Astrocyte of the cerebellum (primary cell): ENCODE measurements around the gene NECTIN4.

Source experiments
- DNase-seq: peaks from one replicate; pipeline ENCODE4 v3.0.0-alpha.2; 2011; ENCODE audit warnings: low read depth
- H3K4me3 ChIP-seq: 2 replicates; pipeline ENCODE4 v1.5.1; 2011; ENCODE audit warnings: mild to moderate bottlenecking, low read depth, low read length, moderate library complexity
- in situ Hi-C: cut with HindIII; loops from 2 replicates; pipeline ENCODE4 v1.10.0; 2017; ENCODE audit warnings: low sequenced_read_pairs
- TF ChIP-seq, protein P1 (sequence below): IDR thresholded peaks from 2 replicates; pipeline ENCODE4 v1.5.1; 2012; ENCODE audit warnings: low read length, low read depth, moderate library complexity, mild to moderate bottlenecking; ENCODE audit errors: missing control alignments

Gene NECTIN4

DNA sequence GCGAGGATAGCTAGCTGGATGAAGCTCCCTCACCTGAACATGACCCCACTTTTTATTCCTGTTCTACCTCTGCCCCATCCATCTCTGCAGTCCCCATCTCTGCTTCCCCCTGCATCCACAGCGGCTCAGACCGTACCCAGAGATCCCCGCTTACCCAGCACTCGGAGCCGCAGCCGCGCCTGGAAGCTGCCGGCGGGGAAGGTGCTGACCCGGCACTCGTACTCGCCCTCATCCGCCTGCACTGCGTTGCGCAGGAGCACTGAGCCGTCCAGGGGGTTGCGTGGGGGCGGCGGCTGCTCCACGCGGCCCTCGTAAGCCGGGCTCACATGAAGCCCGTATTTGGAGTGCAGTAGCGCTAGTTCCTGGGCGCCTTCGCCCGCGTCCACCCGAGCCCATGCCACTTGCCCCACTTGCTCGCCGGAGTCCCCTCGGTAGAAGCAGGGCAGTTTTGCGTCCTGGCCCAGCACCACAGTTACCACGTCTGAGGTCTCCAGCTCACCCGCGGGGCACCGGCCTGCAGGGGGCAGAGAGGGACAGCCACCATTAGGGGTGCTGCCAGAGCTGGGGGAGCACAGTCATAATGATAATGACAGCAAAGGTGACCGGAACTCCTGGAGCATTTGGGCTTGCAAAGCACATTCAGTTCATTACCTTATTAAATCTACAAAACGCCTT is 9.8 kb downstream of the NECTIN4 start:
- in situ Hi-C loops: no loop called here
- no peak overlapping the region for H3K4me3 ChIP-seq
- no peak for DNase-seq
- TF ChIP-seq, protein P1, sequence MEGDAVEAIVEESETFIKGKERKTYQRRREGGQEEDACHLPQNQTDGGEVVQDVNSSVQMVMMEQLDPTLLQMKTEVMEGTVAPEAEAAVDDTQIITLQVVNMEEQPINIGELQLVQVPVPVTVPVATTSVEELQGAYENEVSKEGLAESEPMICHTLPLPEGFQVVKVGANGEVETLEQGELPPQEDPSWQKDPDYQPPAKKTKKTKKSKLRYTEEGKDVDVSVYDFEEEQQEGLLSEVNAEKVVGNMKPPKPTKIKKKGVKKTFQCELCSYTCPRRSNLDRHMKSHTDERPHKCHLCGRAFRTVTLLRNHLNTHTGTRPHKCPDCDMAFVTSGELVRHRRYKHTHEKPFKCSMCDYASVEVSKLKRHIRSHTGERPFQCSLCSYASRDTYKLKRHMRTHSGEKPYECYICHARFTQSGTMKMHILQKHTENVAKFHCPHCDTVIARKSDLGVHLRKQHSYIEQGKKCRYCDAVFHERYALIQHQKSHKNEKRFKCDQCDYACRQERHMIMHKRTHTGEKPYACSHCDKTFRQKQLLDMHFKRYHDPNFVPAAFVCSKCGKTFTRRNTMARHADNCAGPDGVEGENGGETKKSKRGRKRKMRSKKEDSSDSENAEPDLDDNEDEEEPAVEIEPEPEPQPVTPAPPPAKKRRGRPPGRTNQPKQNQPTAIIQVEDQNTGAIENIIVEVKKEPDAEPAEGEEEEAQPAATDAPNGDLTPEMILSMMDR: no peak

DNA sequence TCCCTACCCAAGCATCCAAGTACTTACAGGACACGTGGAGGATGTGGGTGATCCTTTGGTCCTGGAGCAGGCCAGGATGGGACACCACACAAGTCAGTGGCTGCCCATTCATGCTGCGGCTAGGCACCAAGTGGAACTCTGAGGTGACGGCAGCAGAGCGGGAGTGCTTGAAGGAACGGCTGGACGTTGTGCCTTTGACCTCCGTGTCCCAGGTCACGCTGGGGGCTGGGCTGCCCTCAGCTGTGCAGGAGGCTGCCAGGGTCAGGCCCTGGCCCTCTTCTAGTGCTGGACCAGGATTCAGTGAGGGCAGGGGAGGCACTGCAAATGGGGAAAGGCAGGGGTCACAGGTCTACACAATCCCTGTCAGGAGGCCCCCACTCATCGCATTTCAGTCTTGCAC is 11.9 kb downstream of the NECTIN4 start:
- TF ChIP-seq, protein P1: no peak

DNA sequence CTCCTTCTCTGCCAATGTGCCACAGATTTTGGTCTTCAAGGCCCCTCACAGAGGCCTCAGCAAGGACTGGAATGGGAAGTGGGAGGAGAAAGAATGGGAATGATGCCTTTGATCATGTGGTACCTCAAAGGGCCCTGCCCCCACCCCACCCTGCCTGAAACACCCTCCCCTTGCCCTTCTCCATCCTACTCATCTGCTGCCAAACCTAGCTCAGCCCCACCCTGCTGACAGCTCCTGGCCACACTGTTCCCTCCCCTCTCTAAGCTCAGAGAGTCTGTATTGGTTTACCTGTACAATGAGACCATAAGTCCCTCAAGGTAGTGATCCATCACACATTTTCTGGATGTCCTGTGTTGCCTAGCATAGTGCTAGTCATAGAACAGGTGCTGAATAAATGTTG is 12.9 kb downstream of the NECTIN4 start:
- TF ChIP-seq, protein P1: no peak
- DNase-seq: no peak
- H3K4me3 ChIP-seq: no peak overlapping the region
- in situ Hi-C loops: no loop called here

More for the DNA sequence above, 11.9 kb downstream of the NECTIN4 start:
- in situ Hi-C loops: no loop called here
- DNase-seq: no peak
- no peak overlapping the region for H3K4me3 ChIP-seq

DNA sequence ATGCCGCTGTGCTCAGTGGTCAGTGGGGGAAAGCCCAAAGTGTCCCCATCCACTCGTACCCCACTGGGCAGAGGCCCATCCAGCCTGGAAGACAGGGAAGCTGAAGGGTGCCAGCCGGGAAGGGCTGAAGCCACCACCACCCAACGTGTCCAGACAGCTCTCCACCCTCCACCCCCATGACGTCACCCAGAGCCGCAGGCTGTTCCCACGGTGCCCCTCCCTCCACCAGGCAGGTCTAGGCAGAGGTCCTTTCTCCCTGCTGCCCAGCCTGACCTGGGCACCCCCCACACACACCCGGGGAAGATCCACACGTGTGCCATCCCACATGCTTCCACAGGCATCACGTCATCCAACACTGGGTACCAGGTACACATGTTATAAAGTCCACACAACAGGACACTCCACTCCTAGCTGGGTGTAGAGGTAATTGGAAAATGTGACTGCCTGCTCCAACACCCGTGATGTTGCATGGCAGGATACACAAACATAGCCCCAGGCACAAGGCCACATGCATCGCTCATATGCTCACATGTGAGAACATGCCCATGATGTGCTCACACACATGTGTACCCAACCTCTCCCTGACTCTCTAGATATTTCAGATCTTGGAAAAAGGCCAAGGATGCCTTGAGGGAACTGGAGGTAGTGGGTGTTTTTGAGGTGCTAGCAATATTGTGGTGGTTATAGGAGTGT is 14.5 kb downstream of the NECTIN4 start:
- TF ChIP-seq, protein P1: no peak
- no peak for DNase-seq
- no peak overlapping the region for H3K4me3 ChIP-seq
- in situ Hi-C loops: no loop called here

DNA sequence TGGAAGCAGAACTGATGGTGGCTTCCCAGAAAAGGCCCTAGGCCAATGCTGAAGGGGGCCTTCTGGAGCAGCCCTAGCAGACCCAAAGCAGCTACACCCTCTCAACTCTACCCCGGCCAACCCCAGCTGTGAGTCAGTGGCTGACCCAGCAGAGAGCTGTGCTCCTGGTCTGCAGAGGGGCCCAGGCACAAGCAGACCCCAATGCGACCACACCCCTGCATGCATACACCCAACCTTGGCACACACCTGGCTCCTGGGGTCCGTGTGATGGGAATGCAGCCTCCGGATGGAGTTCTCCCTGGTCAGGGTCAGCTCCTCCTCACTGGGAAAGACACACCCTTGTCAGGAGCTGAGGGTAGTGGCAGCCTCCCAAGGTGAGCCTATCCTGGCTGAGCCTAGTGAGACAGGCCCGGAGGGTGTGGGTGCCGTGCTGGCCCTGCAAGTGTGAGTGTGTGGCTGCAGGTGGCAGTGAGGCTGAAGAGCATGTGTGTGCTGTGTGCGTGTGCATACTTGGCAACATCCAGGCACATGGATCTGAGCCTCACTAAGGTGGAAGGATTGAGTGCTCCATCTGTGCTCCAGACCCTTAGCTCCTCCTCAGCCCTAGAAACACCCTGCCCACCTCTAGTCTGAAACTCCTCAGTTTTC is 15.8 kb downstream of the NECTIN4 start:
- no peak overlapping the region for H3K4me3 ChIP-seq
- in situ Hi-C loops: no loop called here
- TF ChIP-seq, protein P1: no peak
- DNase-seq: no peak

DNA sequence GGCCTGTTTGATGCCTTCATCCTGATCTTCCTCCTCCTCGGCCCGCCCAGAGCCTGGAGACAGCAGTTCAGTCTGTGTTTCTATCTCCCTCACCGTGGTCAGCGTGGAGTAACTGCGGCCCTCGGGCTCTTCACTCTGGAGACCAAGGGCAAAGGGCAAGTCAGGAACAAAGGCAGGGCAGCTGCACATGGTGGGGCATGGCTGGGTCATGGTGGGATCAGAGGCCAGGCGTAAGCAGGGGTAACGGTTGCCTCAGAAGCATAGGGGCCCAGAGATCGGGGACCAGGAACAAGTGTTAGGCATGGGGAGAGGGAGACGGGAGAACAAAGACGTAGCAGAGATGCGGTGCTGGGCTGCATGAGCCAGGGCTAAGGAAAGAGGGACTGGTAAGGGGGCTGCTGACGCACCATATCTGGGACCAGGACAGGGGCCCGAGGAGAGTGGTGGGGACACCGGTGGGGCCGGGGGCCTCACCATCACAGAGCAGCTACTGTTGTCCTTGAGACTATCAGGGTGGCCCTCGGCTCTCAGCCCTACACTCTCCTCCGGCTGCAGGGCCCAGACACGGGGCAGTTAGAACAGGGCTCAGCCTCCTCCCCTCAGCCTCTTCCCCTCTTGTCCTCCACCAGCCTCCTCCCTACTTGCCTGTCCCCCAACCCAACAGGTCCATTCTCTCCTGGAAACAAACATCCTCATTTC is 16.5 kb downstream of the NECTIN4 start:
- TF ChIP-seq, protein P1: no peak
- in situ Hi-C loops: no loop called here
- DNase-seq: no peak
- no peak overlapping the region for H3K4me3 ChIP-seq
